GM11168 (cell line): Measurements from ENCODE around the gene DPYSL5.

Experiments
- in situ Hi-C: fragments of 300-500 bp; cut with MboI; formaldehyde crosslinking; loops from one replicate; pipeline ENCODE4 v1.12.0; 2022; ENCODE audit warnings: low sequenced_read_pairs; ENCODE audit not compliant: unreplicated experiment

DPYSL5 gene

GRCh38 chr2:26897807-26898479, 50.0 kb downstream of the DPYSL5 start:
- in situ Hi-C loops = no loop called here

GRCh38 chr2:26898480-26899078, 50.6 kb downstream of the DPYSL5 start:
- in situ Hi-C loops = no loop called here

- in situ Hi-C loops = no loop called here
Observed at GRCh38 chr2:26899500-26900164, 51.7 kb downstream of the DPYSL5 start.

GRCh38 chr2:26900831-26901321, 52.9 kb downstream of the DPYSL5 start:
- in situ Hi-C loops = no loop called here

- in situ Hi-C loops = no loop called here
Observed at GRCh38 chr2:26901326-26902183, 53.6 kb downstream of the DPYSL5 start.

GRCh38 chr2:26903676-26904075, 55.7 kb downstream of the DPYSL5 start:
- in situ Hi-C loops = no loop called here

- in situ Hi-C loops = no loop called here
Observed at GRCh38 chr2:26904839-26905238, 56.9 kb downstream of the DPYSL5 start.

- in situ Hi-C loops = no loop called here
Observed at GRCh38 chr2:26905341-26906198, 57.6 kb downstream of the DPYSL5 start.

- in situ Hi-C loops = no loop called here
Observed at GRCh38 chr2:26907416-26907815, 59.5 kb downstream of the DPYSL5 start.

GRCh38 chr2:26910176-26910575, 62.2 kb downstream of the DPYSL5 start:
- in situ Hi-C loops = no loop called here

GRCh38 chr2:26911911-26912861, 64.3 kb downstream of the DPYSL5 start:
- in situ Hi-C loops = no loop called here

GRCh38 chr2:26913606-26913998, 65.7 kb downstream of the DPYSL5 start:
- in situ Hi-C loops = no loop called here

- in situ Hi-C loops = no loop called here
Observed at GRCh38 chr2:26913999-26914658, 66.2 kb downstream of the DPYSL5 start.

GRCh38 chr2:26914659-26915310, 66.9 kb downstream of the DPYSL5 start:
- in situ Hi-C loops = no loop called here

GRCh38 chr2:26915316-26915715, 67.4 kb downstream of the DPYSL5 start:
- in situ Hi-C loops = no loop called here

GRCh38 chr2:26916128-26916692, 68.3 kb downstream of the DPYSL5 start:
- in situ Hi-C loops = no loop called here

GRCh38 chr2:26917135-26917836, 69.4 kb downstream of the DPYSL5 start:
- in situ Hi-C loops = no loop called here
